ENCODE data around the gene GNA12.
"Not testable (repeated sequence)": the region's sequence is repeated elsewhere in the genome, so short reads cannot be mapped to it uniquely, and the experiment has no call there.

GNA12 gene

DNA sequence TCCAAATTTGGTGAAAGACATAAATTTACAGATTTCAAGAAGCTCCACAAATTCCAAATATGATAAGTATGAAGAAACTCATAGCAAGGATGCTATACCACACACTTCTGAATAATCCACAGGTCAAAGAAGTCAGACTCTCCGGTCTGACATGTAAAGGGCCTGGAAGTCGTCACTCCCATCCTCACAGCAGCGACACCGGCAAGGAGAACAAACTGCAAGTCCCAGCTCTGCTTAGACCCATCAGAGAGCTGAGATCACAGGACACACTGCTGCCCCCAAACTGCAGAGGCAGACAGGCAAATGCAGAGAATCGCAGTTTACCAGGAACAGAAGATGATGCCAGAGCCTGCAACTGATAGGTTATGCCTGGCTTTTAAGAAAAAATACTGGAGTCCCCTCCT, 94.1 kb downstream of the GNA12 start:
- Histone ChIP-seq H2AFZ (ENCODE audit: low read length) (no peak overlapping the region), H4K20me1 (ENCODE audit: insufficient read depth, low read length) (no peaks in the 10 kb centered on the region), H3K79me2 (ENCODE audit: low read length) (no peaks in the 10 kb centered on the region), H3K36me3 (replicated peaks; ENCODE audit: insufficient read depth, low read length) (no peaks in the 10 kb centered on the region), H3K4me2 (ENCODE audit: low read depth, low read length) (no peak overlapping the region), H3K9me2 (replicated peaks; ENCODE audit: insufficient read depth, low read length) (no peaks in the 10 kb centered on the region), H3K9me3 (replicated peaks; ENCODE audit: insufficient read depth, low read length) (no peaks in the 10 kb centered on the region), H3K27me3 (replicated peaks; ENCODE audit: insufficient read depth, low read length) (no peaks in the 10 kb centered on the region), H3K27ac (ENCODE audit: low read length) (no peak overlapping the region), H3K4me3 (ENCODE audit: low read length) (no peak overlapping the region), H3F3A (ENCODE audit: insufficient read depth, low read length) (no peaks in the 10 kb centered on the region), H3K4me1 (ENCODE audit: low read length) (no peaks in the 10 kb centered on the region), H3K9ac (ENCODE audit: low read length) (no peak overlapping the region)
- TF ChIP-seq, protein P1, sequence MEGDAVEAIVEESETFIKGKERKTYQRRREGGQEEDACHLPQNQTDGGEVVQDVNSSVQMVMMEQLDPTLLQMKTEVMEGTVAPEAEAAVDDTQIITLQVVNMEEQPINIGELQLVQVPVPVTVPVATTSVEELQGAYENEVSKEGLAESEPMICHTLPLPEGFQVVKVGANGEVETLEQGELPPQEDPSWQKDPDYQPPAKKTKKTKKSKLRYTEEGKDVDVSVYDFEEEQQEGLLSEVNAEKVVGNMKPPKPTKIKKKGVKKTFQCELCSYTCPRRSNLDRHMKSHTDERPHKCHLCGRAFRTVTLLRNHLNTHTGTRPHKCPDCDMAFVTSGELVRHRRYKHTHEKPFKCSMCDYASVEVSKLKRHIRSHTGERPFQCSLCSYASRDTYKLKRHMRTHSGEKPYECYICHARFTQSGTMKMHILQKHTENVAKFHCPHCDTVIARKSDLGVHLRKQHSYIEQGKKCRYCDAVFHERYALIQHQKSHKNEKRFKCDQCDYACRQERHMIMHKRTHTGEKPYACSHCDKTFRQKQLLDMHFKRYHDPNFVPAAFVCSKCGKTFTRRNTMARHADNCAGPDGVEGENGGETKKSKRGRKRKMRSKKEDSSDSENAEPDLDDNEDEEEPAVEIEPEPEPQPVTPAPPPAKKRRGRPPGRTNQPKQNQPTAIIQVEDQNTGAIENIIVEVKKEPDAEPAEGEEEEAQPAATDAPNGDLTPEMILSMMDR (IDR thresholded peaks at IDR 0.05; ENCODE audit: low read length): no peak
- TF ChIP-seq EZH2phosphoT487 (IDR thresholded peaks at IDR 0.05; ENCODE audit: low read length) (no peak), EZH2 (optimal IDR thresholded peaks at IDR 0.05; ENCODE audit: low read depth, low read length) (no peak)
- DNase-seq: no peak

DNA sequence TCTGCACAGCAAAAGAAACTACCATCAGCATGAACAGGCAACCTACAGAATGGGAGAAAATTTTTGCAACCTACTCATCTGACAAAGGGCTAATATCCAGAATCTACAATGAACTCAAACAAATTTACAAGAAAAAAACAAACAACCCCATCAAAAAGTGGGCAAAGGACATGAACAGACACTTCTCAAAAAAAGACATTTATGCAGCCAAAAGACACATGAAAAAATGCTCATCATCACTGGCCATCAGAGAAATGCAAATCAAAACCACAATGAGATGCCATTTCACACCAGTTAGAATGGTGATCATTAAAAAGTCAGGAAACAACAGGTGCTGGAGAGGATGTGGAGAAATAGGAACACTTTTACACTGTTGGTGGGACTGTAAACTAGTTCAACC, 95.4 kb downstream of the GNA12 start:
- not testable (repeated sequence) for H3K9ac ChIP-seq (ENCODE audit: low read length); H3K79me2 ChIP-seq (ENCODE audit: low read length); DNase-seq; H3K4me3 ChIP-seq (ENCODE audit: low read length); H4K20me1 ChIP-seq (ENCODE audit: insufficient read depth, low read length); H3K4me1 ChIP-seq (ENCODE audit: low read length); H3K36me3 ChIP-seq (replicated peaks; ENCODE audit: insufficient read depth, low read length); H3K27me3 ChIP-seq (replicated peaks; ENCODE audit: insufficient read depth, low read length); H3K27ac ChIP-seq (ENCODE audit: low read length); H3K9me2 ChIP-seq (replicated peaks; ENCODE audit: insufficient read depth, low read length); H3F3A ChIP-seq (ENCODE audit: insufficient read depth, low read length); H3K9me3 ChIP-seq (replicated peaks; ENCODE audit: insufficient read depth, low read length); H2AFZ ChIP-seq (ENCODE audit: low read length); H3K4me2 ChIP-seq (ENCODE audit: low read depth, low read length)

DNA sequence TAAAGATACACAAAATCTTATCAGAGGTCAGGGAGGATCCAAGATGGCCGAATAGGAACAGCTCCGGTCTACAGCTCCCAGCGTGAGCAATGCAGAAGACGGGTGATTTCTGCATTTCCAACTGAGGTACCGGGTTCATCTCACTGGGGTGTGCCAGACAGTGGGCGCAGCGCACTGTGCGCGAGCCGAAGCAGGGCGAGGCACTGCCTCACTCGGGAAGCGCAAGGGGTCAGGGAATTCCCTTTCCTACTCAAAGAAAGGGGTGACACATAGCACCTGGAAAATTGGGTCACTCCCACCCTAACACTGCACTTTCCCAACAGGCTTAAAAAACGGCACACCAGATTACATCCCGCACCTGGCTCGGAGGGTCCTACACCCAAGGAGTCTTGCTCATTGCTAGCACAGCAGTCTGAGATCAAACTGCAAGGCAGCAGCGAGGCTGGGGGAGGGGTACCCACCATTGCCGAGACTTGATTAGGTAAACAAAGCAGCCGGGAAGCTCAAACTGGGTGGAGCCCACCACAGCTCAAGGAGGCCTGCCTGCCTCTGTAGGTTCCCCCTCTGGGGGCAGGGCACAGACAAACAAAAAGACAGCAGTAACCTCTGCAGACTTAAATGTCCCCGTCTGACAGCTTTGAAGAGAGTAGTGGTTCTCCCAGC, 100.5 kb downstream of the GNA12 start:
- not testable (repeated sequence) for H3K9me2 ChIP-seq (replicated peaks; ENCODE audit: insufficient read depth, low read length); H3K27me3 ChIP-seq (replicated peaks; ENCODE audit: insufficient read depth, low read length); H3K4me1 ChIP-seq (ENCODE audit: low read length); H3K36me3 ChIP-seq (replicated peaks; ENCODE audit: insufficient read depth, low read length); H3K4me2 ChIP-seq (ENCODE audit: low read depth, low read length); H3K9ac ChIP-seq (ENCODE audit: low read length); H3F3A ChIP-seq (ENCODE audit: insufficient read depth, low read length); H3K79me2 ChIP-seq (ENCODE audit: low read length); H3K9me3 ChIP-seq (replicated peaks; ENCODE audit: insufficient read depth, low read length); DNase-seq; H3K4me3 ChIP-seq (ENCODE audit: low read length); H2AFZ ChIP-seq (ENCODE audit: low read length); H3K27ac ChIP-seq (ENCODE audit: low read length); H4K20me1 ChIP-seq (ENCODE audit: insufficient read depth, low read length)

DNA sequence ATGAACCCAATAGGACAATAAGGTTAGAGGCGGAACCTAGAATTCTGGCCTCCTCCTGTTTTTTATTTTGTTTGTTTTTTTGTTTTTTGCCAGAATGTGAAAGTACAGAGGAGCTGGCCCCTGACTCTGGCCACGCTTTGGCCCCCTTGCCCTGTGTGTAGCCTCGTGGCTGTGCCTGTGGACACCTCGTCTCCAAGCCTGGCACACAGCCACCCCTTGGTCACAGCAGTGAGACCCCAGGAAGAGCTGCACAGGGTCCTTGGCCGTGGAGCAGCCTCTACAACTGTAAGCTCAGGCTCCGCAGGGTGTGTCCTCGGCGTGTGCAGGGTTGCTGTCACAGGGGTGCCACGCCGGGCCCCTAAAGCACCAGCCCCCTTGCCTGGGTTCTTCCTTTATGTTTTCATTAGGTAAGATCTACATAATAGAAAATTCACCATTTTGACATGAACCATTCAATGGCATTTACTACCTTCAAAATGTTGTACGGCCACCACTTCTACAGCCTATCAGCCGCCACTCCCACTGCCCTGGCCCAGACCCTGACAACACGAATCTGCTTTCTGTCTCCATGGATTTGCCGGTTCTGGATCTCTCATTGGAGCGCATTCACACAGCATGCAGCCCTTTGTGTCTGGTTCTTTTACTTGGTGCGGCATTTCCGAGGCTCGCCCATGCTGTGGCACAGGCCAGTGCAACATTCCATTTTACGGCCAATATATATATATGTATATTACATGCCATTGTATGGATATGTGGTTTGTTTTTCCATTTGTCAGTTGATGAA, 105.2 kb downstream of the GNA12 start:
- H3K9ac ChIP-seq (ENCODE audit: low read length): no peak overlapping the region
- no peak for TF ChIP-seq EZH2phosphoT487 (IDR thresholded peaks at IDR 0.05; ENCODE audit: low read length)
- TF ChIP-seq, protein P1 (IDR thresholded peaks at IDR 0.05; ENCODE audit: low read length): no peak
- no peak for TF ChIP-seq EZH2 (optimal IDR thresholded peaks at IDR 0.05; ENCODE audit: low read depth, low read length)
- H3K36me3 ChIP-seq (replicated peaks; ENCODE audit: insufficient read depth, low read length): no peaks in the 10 kb centered on the region

More for the DNA sequence above, 105.2 kb downstream of the GNA12 start:
- DNase-seq: no peak
- H3K9me2 ChIP-seq (replicated peaks; ENCODE audit: insufficient read depth, low read length): no peaks in the 10 kb centered on the region
- H3K79me2 ChIP-seq (ENCODE audit: low read length): no peaks in the 10 kb centered on the region; the same call in none of the 2 replicates
- H4K20me1 ChIP-seq (ENCODE audit: insufficient read depth, low read length): no peaks in the 10 kb centered on the region
- H3K27me3 ChIP-seq (replicated peaks; ENCODE audit: insufficient read depth, low read length): no peaks in the 10 kb centered on the region
- H3K4me2 ChIP-seq (ENCODE audit: low read depth, low read length): no peak overlapping the region
- 0 out of 2 replicates have a peak, but pooled peaks cover 3% of the 10 kb centered on the region for H3K4me1 ChIP-seq (ENCODE audit: low read length)
- H3K9me3 ChIP-seq (replicated peaks; ENCODE audit: insufficient read depth, low read length): no peaks in the 10 kb centered on the region
- no peaks in the 10 kb centered on the region for H3F3A ChIP-seq (ENCODE audit: insufficient read depth, low read length)
- no peak overlapping the region for H3K27ac ChIP-seq (ENCODE audit: low read length)
- no peak overlapping the region for H3K4me3 ChIP-seq (ENCODE audit: low read length)
- H2AFZ ChIP-seq (ENCODE audit: low read length): no peak overlapping the region

Measured in MM.1S (cell line).